Kidney (tissue), 14 donors: ENCODE results near the gene CSPG4. TPM values are rescaled to one million over a fixed set of nuclear protein-coding genes. Genes with fewer than 3 reads are reported as not detected.

Experiments
- DNase-seq, 5 donors: peaks; one replicate each; pipeline ENCODE4 v3.0.0-alpha.2; 2013 to 2020
- FAIRE-seq: peaks from 2 replicates; lab custom pipeline; 2012; peaks lifted over from hg19 to GRCh38; lab: Jason Lieb, UNC
- H3K27ac ChIP-seq, 2 donors: one replicate each; pipeline ENCODE4 v1.7.0; 2013; ENCODE audit warnings: low read depth in 2 of 2, low read length in 2 of 2, inconsistent platforms in 1 of 2
- H3K27me3 ChIP-seq: one replicate; pipeline ENCODE4 v1.7.1; 2013; ENCODE audit warnings: low read length, inconsistent platforms; ENCODE audit not compliant: control insufficient read depth, insufficient read depth
- H3K36me3 ChIP-seq, 3 donors: one replicate each; pipeline versions ENCODE4 v1.7.0 to v1.7.1; 2013; ENCODE audit warnings: low read length in 3 of 3, control low read depth in 1 of 3, inconsistent platforms in 1 of 3; ENCODE audit not compliant: insufficient read depth in 3 of 3, control insufficient read depth in 2 of 3
- H3K4me1 ChIP-seq, 3 donors: one replicate each; pipeline versions ENCODE4 v1.7.0 to v1.7.1; 2013; ENCODE audit warnings: low read length in 3 of 3, inconsistent platforms in 1 of 3, low read depth in 1 of 3; ENCODE audit not compliant: control insufficient read depth in 2 of 3, insufficient read depth in 2 of 3
- H3K4me3 ChIP-seq, 3 donors: one replicate each; pipeline versions ENCODE4 v1.7.0 to v1.8.1; 2013; ENCODE audit warnings: low read length in 3 of 3, control low read depth in 1 of 3, inconsistent platforms in 1 of 3
- H3K9ac ChIP-seq, 3 donors: one replicate each; pipeline versions ENCODE4 v1.7.0 to v1.7.1; 2013; ENCODE audit warnings: low read length in 3 of 3, control low read depth in 1 of 3, inconsistent platforms in 1 of 3
- H3K9me3 ChIP-seq, 3 donors: one replicate each; pipeline versions ENCODE4 v1.7.0 to v1.7.1; 2013; ENCODE audit warnings: low read length in 3 of 3, control low read depth in 1 of 3, inconsistent platforms in 1 of 3; ENCODE audit not compliant: control insufficient read depth in 2 of 3, insufficient read depth in 1 of 3
- CTCF ChIP-seq: IDR thresholded peaks from 3 replicates; pipeline ENCODE4 v1.5.1; 2012; ENCODE audit warnings: mild to moderate bottlenecking, moderate library complexity, borderline replicate concordance; ENCODE audit not compliant: insufficient read depth; ENCODE audit errors: extremely low read depth
- intact Hi-C: fragments of 100-400 bp; cut with DNase I; formaldehyde crosslinking; loops from one replicate; pipeline ENCODE4 v1.11.1; 2022
- polyA plus RNA-seq: library from polyadenylated mRNA; stranded (reverse); fragments of 350-450 nt; fragmentation: Illumina TruSeq; extraction: RNeasy Lipid Tissue Mini Kit (QIAGEN cat#74804); gene quantifications from one replicate; pipeline ENCODE4 v1.2.3, GENCODE V29; 2014; ENCODE audit warnings: low read depth, low replicate concordance; ENCODE audit not compliant: insufficient read depth
- total RNA-seq: library from RNA; stranded (reverse); fragmentation: NEBNext Ultra II Directional; extraction: Animal tissue kit (Norgen Biotek cat#: 25700); gene quantifications from one replicate; pipeline ENCODE4 v1.2.1, GENCODE V29; 2021
- donor health status: control.
- donor health status: control.
- donor health status: control.
- donor health status: control.
- donor health status: control.
- donor health status: DM: yes; HTN: yes; CAD: no.
- donor health status: Normal renal cell carcinoma (clear cell type).

CSPG4 gene
- total and polyA plus RNA-seq, 2 donors from 2014 or later, result 4.4 to 30.7 TPM

- Histone ChIP-seq H3K9me3 (no peaks in the 10 kb centered on the region), H3K4me1 (peaks cover 0 to 51% (median 38%) of the 10 kb centered on the region in 3 donors), H3K36me3 (peaks cover 0 to 6% (median 0%) of the 10 kb centered on the region in 3 donors), H3K4me3 (peak overlapping the region; percentile 84 to 96 (median 93)), H3K9ac (peak overlapping the region; percentile 75 to 99 (median 81)), H3K27ac (peak overlapping the region; percentile 96), H3K27me3 (no peaks in the 10 kb centered on the region)
- DNase-seq (peak in 2 of 5 donors; percentile 64 to 87), FAIRE-seq (no peak)
- intact Hi-C loops, result no loop called here
- no peak for TF ChIP-seq CTCF
Measured at GRCh38 chr15:75648156-75649000, 64.3 kb downstream of the CSPG4 start.

GRCh38 chr15:75647370-75648155, 65.1 kb downstream of the CSPG4 start, which contains the start of gene SNX33:
Gene SNX33 (plus strand): TSS chr15:75647912. CDS start chr15:75649103, 1,191 bp downstream.
- FAIRE-seq (no peak), DNase-seq (peak; percentile 88 to 94 (median 90))
- no peaks in the 10 kb centered on the region for H3K9me3 ChIP-seq
- H3K9ac ChIP-seq, result peak within 1 kb of the TSS; percentile 75 to 99 (median 95)
- peak within 1 kb of the TSS; percentile 96 for H3K27ac ChIP-seq
- H3K4me3 ChIP-seq, result peak within 1 kb of the TSS; percentile 84 to 96 (median 93)
- TF ChIP-seq CTCF, result peak; percentile 24
- peaks cover 0 to 6% (median 0%) of the 10 kb centered on the region in 3 donors for H3K36me3 ChIP-seq
- no peaks in the 10 kb centered on the region for H3K27me3 ChIP-seq
- H3K4me1 ChIP-seq, result peaks cover 0 to 48% (median 35%) of the 10 kb centered on the region in 3 donors
- intact Hi-C loops, result no loop called here

- peaks cover 0 to 42% (median 29%) of the 10 kb centered on the region in 3 donors for H3K4me1 ChIP-seq
- DNase-seq (peak in 3 of 5 donors; percentile 24 to 81 (median 69)), FAIRE-seq (no peak)
- H3K9me3 ChIP-seq, result no peaks in the 10 kb centered on the region
- peak overlapping the region; percentile 34 to 99 (median 95) for H3K9ac ChIP-seq
- H3K27me3 ChIP-seq, result no peaks in the 10 kb centered on the region
- H3K27ac ChIP-seq, result peak overlapping the region; percentile 96
- no peak for TF ChIP-seq CTCF
- peak overlapping the region; percentile 84 to 96 (median 93) for H3K4me3 ChIP-seq
- peaks cover 0 to 6% (median 0%) of the 10 kb centered on the region in 3 donors for H3K36me3 ChIP-seq
- intact Hi-C loops, result no loop called here
Measured at GRCh38 chr15:75646944-75647364, 65.7 kb downstream of the CSPG4 start.
